ENCODE measurements around the gene ZNF346. TPM values are rescaled to one million over a fixed set of nuclear protein-coding genes. Genes with fewer than 3 reads are reported as not detected.

The ZNF346 gene
- total and polyA plus RNA-seq, 10 donors = 5.9 to 36.3 (median 25.6) TPM

- intact Hi-C loops (cut with DNase I; ENCODE audit: low total_unique reads) = no loop called here
- 86 to 90% (median 89%) methylated on average over 3 of the region's 3 CpGs for WGBS, 5 donors
These were observed 2.7 kb downstream of the ZNF346 start for GRCh38 chr5:177025101-177025601.

GRCh38 chr5:177027665-177028064 is 5.2 kb downstream of the ZNF346 start:
- Histone ChIP-seq H3K36me3 (peaks cover 0 to 59% (median 6%) of the 10 kb centered on the region in 6 donors), H3K27ac (no peak overlapping the region), H3K4me3 (no peak overlapping the region), H3K9me3 (peaks cover 0 to 19% (median 11%) of the 10 kb centered on the region in 8 donors), H3K4me1 (peaks cover 7 to 32% (median 15%) of the 10 kb centered on the region in 6 donors), H3K27me3 (replicated peaks in 1 of 7) (no peaks in the 10 kb centered on the region)
- intact Hi-C loops (cut with DNase I; ENCODE audit: low total_unique reads) = no loop called here
- 94 to 98% (median 96%) methylated on average over 2 of the region's 2 CpGs for WGBS, 5 donors
- TF ChIP-seq, protein P1, sequence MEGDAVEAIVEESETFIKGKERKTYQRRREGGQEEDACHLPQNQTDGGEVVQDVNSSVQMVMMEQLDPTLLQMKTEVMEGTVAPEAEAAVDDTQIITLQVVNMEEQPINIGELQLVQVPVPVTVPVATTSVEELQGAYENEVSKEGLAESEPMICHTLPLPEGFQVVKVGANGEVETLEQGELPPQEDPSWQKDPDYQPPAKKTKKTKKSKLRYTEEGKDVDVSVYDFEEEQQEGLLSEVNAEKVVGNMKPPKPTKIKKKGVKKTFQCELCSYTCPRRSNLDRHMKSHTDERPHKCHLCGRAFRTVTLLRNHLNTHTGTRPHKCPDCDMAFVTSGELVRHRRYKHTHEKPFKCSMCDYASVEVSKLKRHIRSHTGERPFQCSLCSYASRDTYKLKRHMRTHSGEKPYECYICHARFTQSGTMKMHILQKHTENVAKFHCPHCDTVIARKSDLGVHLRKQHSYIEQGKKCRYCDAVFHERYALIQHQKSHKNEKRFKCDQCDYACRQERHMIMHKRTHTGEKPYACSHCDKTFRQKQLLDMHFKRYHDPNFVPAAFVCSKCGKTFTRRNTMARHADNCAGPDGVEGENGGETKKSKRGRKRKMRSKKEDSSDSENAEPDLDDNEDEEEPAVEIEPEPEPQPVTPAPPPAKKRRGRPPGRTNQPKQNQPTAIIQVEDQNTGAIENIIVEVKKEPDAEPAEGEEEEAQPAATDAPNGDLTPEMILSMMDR (IDR thresholded peaks at IDR 0.05 in 8 of 11, conservative IDR thresholded peaks at IDR 0.05 in 3 of 11) = no peak
- TF ChIP-seq POLR2A (IDR thresholded peaks at IDR 0.05) (no peak), POLR2AphosphoS5 (IDR thresholded peaks at IDR 0.05) (no peak)
- DNase-seq = no peak

More at GRCh38 chr5:177025101-177025601, 2.7 kb downstream of the ZNF346 start:
- H3K36me3 ChIP-seq = peaks cover 0 to 35% (median 6%) of the 10 kb centered on the region in 6 donors
- H3K4me3 ChIP-seq = no peak overlapping the region
- H3K27ac ChIP-seq = no peak overlapping the region
- TF ChIP-seq POLR2A (IDR thresholded peaks at IDR 0.05) (no peak), POLR2AphosphoS5 (IDR thresholded peaks at IDR 0.05) (no peak)
- TF ChIP-seq, protein P1 (IDR thresholded peaks at IDR 0.05 in 8 of 11, conservative IDR thresholded peaks at IDR 0.05 in 3 of 11) = no peak
- H3K4me1 ChIP-seq = peaks cover 7 to 44% (median 25%) of the 10 kb centered on the region in 6 donors
- H3K27me3 ChIP-seq (replicated peaks in 1 of 7) = no peaks in the 10 kb centered on the region
- H3K9me3 ChIP-seq = peaks cover 0 to under 1% (median 0%) of the 10 kb centered on the region in 8 donors
- DNase-seq = no peak

GRCh38 chr5:177029498-177029897 is 7.0 kb downstream of the ZNF346 start:
- peaks cover 0 to 19% (median 11%) of the 10 kb centered on the region in 8 donors for H3K9me3 ChIP-seq
- TF ChIP-seq, protein P1 (IDR thresholded peaks at IDR 0.05 in 8 of 11, conservative IDR thresholded peaks at IDR 0.05 in 3 of 11) = no peak
- TF ChIP-seq POLR2AphosphoS5 (IDR thresholded peaks at IDR 0.05) (no peak), POLR2A (IDR thresholded peaks at IDR 0.05) (no peak)

GRCh38 chr5:177035976-177036375 is 13.5 kb downstream of the ZNF346 start:
- no peak for TF ChIP-seq POLR2AphosphoS5 (IDR thresholded peaks at IDR 0.05)
- TF ChIP-seq, protein P1 (IDR thresholded peaks at IDR 0.05 in 8 of 11, conservative IDR thresholded peaks at IDR 0.05 in 3 of 11) = no peak
- no peak for TF ChIP-seq POLR2A (IDR thresholded peaks at IDR 0.05)
- no peak for DNase-seq
- 39 to 81% (median 63%) methylated on average over 1 of the region's 1 CpG for WGBS, 5 donors
- peaks cover 0 to 25% (median 3%) of the 10 kb centered on the region in 6 donors for H3K4me1 ChIP-seq
- no peak overlapping the region for H3K4me3 ChIP-seq
- H3K36me3 ChIP-seq = peaks cover 0 to 61% (median under 1%) of the 10 kb centered on the region in 6 donors
- peaks cover 0 to 13% (median 7%) of the 10 kb centered on the region in 8 donors for H3K9me3 ChIP-seq
- H3K27me3 ChIP-seq (replicated peaks in 1 of 7) = no peaks in the 10 kb centered on the region
- intact Hi-C loops (cut with DNase I; ENCODE audit: low total_unique reads) = no loop called here
- no peak overlapping the region for H3K27ac ChIP-seq

More at GRCh38 chr5:177029498-177029897, 7.0 kb downstream of the ZNF346 start:
- DNase-seq = no peak
- no peak overlapping the region for H3K27ac ChIP-seq
- H3K27me3 ChIP-seq (replicated peaks in 1 of 7) = no peaks in the 10 kb centered on the region
- intact Hi-C loops (cut with DNase I; ENCODE audit: low total_unique reads) = no loop called here
- H3K4me1 ChIP-seq = peaks cover 0 to 16% (median 6%) of the 10 kb centered on the region in 6 donors
- H3K4me3 ChIP-seq = no peak overlapping the region
- 92 to 99% (median 94%) methylated on average over 6 of the region's 6 CpGs for WGBS, 5 donors
- peaks cover 0 to 74% (median 6%) of the 10 kb centered on the region in 6 donors for H3K36me3 ChIP-seq

Data from spleen (tissue), 11 donors.